GM19099 (cell line): ENCODE data around the gene OR51B4.

Experiments used
- POLR2A ChIP-seq: IDR thresholded peaks from 3 replicates; pipeline ENCODE4 v1.6.1; 2011; ENCODE audit warnings: low read depth; ENCODE audit not compliant: insufficient read length; ENCODE audit errors: extremely low read depth

Gene OR51B4

GRCh38 chr11:5282628-5283027, 19.1 kb downstream of the OR51B4 start:
- TF ChIP-seq POLR2A: no peak

GRCh38 chr11:5281596-5281995, 20.1 kb downstream of the OR51B4 start:
- TF ChIP-seq POLR2A: no peak

- TF ChIP-seq POLR2A: no peak
Observed at GRCh38 chr11:5280582-5281102, 21.1 kb downstream of the OR51B4 start.

GRCh38 chr11:5279471-5280090, 22.2 kb downstream of the OR51B4 start:
- TF ChIP-seq POLR2A: no peak

GRCh38 chr11:5277807-5278382, 23.9 kb downstream of the OR51B4 start:
- TF ChIP-seq POLR2A: no peak

- no peak for TF ChIP-seq POLR2A
Observed at GRCh38 chr11:5276697-5277096, 25.0 kb downstream of the OR51B4 start.

- TF ChIP-seq POLR2A: no peak
Observed at GRCh38 chr11:5275369-5276110, 26.2 kb downstream of the OR51B4 start.

GRCh38 chr11:5274395-5274794, 27.4 kb downstream of the OR51B4 start:
- TF ChIP-seq POLR2A: no peak

GRCh38 chr11:5272395-5273017, 29.2 kb downstream of the OR51B4 start:
- no peak for TF ChIP-seq POLR2A

- no peak for TF ChIP-seq POLR2A
Observed at GRCh38 chr11:5269715-5270147, 32.0 kb downstream of the OR51B4 start, which contains the start of gene HBE1. HBE1 (minus strand) TSS chr11:5269945; CDS start chr11:5269890, 55 bp downstream.

GRCh38 chr11:5267033-5267563, 34.6 kb downstream of the OR51B4 start:
- TF ChIP-seq POLR2A: no peak

GRCh38 chr11:5266609-5267008, 35.1 kb downstream of the OR51B4 start:
- TF ChIP-seq POLR2A: no peak

GRCh38 chr11:5265832-5266231, 35.9 kb downstream of the OR51B4 start:
- no peak for TF ChIP-seq POLR2A

GRCh38 chr11:5258543-5259262, 43.0 kb downstream of the OR51B4 start:
- no peak for TF ChIP-seq POLR2A
